SK-N-MC (cell line): Measurements from ENCODE around the gene MIS18BP1.

Experiments
- EZH2 ChIP-seq: fragments of 200-600 bp; sonication (generic); IDR thresholded peaks from one replicate; pipeline ENCODE4 v1.6.1; 2017; ENCODE audit warnings: antibody characterized with exemption
- FOXP2 ChIP-seq: optimal IDR thresholded peaks from 2 replicates; pipeline ENCODE3; 2011; ENCODE audit warnings: mild to moderate bottlenecking, moderate library complexity; ENCODE audit not compliant: insufficient read depth; ENCODE audit errors: extremely low read length, control extremely low read depth
- POLR2AphosphoS5 ChIP-seq: IDR thresholded peaks from 2 replicates; pipeline ENCODE4 v1.6.1; 2012; ENCODE audit warnings: mild to moderate bottlenecking, low read depth, low read length, borderline replicate concordance

DNA sequence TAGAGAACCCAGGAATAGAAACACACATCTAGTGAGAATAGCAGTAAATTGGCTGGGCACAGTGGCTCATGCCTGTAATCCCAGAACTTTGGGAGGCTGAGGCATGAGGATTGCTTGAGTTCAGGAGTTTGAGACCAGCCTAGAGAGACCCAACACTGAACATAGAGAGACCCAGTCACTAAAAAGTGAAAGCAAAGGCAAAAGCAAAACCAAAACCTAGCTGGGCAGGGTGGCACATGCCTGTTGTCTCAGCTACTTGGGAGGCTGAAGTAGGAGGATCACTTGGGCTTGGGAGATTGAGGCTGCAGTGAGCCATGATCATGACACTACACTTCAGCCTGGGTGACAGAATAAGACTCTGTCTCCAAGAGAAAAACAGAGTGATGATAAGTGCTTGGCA, 37.5 kb upstream of the MIS18BP1 start:
- TF ChIP-seq EZH2 = no peak
- TF ChIP-seq POLR2AphosphoS5 = no peak
- TF ChIP-seq FOXP2 = no peak
